Prostate gland (tissue), 2 donors: ENCODE measurements around the gene MMD2.

Experiments
- CTCF ChIP-seq, 4 experiments: fragments of 200-600 bp in 2 of 4; fragments of 450-650 bp in 2 of 4; sonication (generic) in 2 of 4; IDR thresholded peaks; 1 replicate in 3 of 4; 2 replicates in 1 of 4; pipeline ENCODE4 v1.5.1; 2016 to 2019; ENCODE audit warnings: antibody characterized with exemption in 4 of 4, mild to moderate bottlenecking in 2 of 4, moderate library complexity in 2 of 4
- POLR2A ChIP-seq: fragments of 450-650 bp; IDR thresholded peaks from one replicate; pipeline ENCODE4 v1.6.1; 2016; ENCODE audit warnings: antibody characterized with exemption, mild to moderate bottlenecking

DNA sequence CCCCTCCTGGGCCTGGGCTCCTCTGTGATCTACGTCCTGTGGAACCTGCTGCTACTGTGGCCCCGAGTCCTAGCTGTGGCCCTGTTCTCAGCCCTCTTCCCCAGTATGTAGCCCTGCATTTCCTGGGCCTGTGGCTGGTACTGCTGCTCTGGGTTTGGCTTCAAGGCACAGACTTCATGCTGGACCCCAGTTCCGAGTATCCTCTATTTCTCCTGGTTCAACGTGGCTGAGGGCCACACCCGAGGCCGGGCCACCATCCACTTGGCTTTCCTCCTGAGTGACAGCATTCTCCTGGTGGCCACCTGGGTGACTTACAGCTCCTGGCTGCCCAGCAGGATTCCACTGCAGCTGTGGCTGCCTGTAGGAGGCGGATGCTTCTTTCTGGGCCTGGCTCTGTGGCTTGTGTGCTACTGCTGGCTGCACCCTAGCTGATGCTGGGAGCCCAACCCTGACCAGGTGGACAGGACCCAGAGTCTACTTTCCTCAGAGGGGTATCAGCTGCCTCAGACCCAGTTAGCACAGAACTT is 37.8 kb upstream of the MMD2 start:
- no peak for TF ChIP-seq CTCF (IDR thresholded peaks at IDR 0.05)
- TF ChIP-seq POLR2A = no peak
